GM21367 (cell line): ENCODE results near the gene GAPT.
A peak's percentile ranks its signal among the peaks of the same experiment; 100 is the strongest.
"Not testable (repeated sequence)": the region's sequence is repeated elsewhere in the genome, so short reads cannot be mapped to it uniquely, and the experiment has no call there.

Experiments
- ATAC-seq: cut with Tn5 transposase; IDR thresholded peaks from one replicate; pipeline ENCODE4 v1.9.1; 2021; ENCODE audit not compliant: unreplicated experiment

The GAPT gene

DNA sequence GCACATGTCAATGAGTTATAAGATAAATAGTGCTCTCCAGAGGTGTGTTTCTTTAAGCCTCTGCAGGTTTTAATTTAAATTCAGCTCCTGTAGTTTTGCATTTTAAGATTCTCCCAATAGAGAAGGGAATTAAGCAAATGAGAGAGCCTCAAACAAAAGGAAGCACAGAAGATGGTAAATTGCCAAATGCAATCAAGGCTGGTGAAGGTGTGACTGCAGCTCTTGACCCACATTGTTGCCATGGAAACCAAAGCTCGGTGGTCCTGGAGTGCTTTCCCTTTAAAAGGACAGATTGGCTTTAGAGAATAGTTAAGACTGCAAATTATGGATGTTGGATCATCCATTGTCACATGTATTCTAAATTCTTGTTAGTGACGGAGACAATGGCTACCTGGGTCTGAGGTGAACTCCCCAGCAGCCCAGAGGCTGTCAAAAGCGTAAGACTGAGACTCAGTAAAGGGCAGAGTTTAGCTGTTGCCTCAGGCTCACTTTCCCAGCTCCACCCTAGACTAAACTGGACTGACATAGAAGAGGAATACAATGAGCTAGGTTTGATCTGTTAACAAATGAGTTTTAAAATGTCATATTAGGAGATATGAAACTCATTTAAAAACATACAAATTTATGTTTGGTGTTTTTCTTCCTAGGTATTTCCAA, 12.3 kb downstream of the GAPT start:
- no peak for ATAC-seq

DNA sequence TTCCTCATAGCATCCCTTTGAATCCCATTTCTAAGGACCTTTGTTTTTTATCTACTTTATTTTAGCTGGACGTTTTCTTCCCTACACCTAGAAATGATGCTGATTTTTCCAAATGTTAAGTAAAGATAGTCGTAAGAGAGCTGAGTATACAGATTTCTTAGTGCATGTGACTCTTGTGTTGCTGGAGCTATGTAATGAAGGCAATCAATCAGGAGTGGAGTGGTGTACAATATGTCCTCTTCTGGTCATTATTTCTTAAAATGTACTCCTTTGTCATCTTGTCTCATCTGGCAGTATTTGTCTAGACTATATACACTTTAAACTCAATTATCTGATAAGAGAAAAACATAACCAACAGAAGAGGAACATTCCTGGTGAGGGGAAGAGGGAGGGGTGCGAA, 13.5 kb downstream of the GAPT start:
- no peak for ATAC-seq

DNA sequence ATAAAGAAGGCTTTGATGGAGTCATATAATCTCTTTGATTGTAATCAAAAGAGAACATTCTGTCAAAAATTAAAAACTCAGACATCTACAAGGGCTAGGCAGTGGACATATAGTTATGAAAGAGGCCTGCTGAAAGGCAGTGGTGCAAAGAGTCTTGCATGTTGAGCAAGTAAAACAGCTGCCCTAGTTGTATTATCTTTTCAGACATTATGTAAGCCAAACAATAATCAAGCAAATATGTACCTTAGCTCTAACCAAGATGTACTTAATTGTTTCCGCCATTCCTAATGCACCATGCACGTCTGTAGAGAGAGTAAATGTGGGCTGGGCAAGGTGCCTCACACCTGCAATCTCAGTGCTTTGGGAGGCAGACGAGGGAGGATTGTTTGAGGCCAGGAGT, 14.3 kb downstream of the GAPT start:
- ATAC-seq, result no peak

DNA sequence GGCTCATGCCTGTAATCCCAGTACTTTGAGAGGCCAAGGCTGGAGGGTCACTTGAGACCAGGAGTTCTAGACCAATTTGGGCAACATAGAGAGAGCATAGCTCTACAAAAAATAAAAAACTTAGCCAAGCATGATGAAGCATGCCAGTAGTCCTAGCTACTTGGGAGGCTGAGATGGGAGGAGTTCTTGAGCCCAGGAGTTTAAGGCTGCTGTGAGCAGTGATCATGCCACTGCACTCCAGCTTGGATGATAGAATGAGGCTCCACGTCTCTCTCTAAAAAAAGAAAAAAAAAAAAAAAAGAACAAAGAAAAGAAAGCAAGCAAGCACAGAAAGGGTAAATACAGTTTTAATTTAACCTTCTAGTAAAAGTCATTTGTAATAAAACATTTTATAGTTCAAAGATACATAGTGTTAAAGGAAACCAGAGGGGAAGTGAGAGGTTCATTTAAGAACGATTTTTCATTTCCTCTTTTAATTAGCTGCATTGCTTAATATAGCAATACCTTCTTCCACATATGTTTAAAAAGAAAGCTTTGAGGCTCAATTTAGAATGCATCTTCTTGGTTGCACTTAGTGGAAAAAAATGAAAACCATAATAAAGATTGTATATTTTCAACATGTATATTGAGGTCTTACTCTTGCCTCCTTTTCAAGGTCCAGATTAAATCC, 14.9 kb downstream of the GAPT start:
- peak; percentile 66 for ATAC-seq

DNA sequence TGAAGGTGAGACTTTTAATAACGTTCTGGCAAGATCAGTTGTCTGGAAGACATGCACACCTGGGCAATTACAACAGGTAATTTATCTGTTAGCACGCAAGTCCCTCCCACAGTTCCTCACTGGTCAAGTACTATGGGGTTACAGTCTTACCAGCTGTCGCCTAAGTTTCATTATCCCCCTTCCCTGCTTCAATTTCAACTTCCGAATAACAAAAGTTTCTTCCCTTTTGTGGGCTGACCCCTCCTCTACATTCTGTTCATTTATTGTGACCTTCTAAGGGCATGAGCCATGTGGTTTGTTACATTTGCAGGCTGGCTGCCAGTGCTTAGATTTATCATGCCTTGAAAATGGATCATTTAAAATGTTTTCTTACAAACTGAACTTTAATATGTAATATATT, 16.5 kb downstream of the GAPT start:
- no peak for ATAC-seq

DNA sequence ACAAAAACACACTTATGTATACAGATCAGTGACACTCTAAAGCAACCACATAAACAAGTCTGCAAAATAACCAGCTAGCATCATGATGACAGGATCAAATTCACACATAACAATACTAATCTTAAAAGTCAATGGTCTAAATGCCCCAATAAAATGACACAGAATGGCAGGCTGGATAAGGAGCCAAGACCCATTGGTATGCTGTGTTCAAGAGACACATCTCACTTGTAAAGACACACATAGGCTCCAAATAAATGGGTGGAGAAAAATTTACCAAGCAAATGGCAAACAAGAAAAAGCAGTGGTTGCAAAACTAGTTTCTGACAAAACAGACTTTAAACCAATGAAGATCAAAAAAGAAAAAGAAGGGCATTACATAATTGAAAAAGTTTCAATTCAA, 26.0 kb downstream of the GAPT start:
- no peak for ATAC-seq

DNA sequence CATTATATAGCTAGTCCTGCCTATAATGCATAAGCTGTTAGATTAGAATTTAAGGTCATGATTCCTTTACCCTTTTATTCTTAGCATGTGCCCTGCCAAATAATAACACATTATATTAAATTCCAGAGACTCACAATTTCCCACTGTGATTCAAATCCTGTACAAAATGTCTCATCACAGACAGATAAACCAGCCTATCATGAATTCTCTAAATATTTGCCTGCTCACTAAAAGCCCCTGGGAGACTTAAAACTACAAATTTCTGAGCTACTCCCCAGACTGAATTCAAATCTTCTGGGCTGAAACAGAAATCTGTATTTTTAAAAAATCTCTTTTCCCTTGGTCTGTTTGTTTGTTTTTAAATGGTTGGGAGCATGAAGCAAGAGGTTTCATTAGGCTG, 32.7 kb downstream of the GAPT start:
- no peak for ATAC-seq

DNA sequence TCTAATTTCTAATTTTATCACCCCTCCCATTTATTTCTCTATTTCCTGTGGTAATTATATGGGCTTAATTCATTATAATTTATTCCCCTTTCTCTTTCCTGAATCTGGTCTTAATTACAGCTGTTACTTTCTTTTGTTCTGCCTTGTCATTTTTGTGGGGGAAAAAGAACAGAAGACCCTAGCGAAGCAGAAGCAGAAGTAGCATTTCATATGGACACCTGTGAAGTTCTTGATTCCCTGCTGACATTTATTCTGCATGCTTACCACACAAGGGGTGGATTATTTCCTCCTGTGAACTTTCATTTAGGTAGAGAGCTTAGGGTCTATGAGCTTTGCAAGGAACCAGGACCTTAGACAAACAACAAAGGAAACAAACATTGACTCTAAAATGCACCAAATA, 33.3 kb downstream of the GAPT start:
- no peak for ATAC-seq

DNA sequence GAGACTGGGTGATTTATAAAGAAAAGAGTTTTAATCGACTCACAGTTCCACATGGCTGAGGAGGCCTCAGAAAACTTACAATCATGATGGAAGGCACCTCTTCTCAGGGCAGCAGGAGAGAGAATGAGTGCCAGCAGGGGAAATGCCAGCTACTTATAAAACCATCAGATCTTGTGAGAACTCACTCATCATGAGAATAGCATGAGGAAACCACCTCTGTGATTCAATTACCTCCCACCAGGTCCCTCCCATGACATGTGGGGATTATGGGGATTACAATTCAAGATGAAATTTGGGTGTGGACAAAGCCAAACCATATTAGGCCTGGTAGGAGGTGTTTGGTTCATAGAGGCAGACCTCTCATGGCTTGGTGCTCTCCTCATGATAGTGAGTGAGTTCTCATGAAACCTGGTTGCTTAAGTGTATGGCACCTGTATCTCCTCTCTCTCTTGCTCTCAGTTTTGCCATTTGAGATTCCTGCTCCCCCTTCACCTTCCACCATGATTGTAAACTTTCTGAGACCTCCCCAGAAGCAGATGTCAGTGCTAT, 39.8 kb downstream of the GAPT start:
- no peak for ATAC-seq

DNA sequence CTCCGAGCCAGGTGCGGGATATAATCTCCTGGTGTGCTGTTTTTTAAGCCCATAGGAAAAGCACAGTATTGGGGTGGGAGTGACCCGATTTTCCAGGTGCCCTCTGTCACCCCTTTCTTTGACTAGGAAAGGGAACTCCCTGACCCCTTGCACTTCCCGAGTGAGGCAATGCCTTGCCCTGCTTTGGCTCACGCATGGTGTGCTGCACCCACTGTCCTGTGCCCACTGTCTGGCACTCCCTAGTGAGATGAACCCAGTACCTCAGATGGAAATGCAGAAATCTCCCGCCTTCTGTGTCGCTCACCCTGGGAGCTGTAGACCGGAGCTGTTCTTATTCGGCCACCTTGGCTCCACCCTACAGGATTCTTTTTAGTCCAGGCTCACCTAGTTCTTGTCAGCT, 50.7 kb downstream of the GAPT start:
- ATAC-seq, result not testable (repeated sequence)

DNA sequence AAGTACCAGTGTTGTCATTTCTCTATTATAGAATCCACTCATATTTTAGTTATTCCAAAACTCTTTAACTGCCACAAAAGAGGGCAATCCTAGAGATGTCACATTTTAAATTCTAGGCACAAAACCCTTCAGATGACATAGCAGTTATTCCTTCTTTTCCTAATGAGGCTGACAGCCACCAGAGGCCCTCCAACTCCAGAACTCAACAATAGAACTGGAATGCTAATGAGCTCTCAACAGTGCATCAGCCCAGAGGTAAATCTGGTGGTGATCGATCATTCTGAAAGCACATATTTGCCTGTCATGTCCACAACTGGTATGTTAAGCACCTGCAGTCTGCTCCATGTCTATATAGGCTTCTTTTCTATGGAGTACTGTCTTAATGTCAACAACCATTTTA, 51.5 kb downstream of the GAPT start:
- no peak for ATAC-seq

DNA sequence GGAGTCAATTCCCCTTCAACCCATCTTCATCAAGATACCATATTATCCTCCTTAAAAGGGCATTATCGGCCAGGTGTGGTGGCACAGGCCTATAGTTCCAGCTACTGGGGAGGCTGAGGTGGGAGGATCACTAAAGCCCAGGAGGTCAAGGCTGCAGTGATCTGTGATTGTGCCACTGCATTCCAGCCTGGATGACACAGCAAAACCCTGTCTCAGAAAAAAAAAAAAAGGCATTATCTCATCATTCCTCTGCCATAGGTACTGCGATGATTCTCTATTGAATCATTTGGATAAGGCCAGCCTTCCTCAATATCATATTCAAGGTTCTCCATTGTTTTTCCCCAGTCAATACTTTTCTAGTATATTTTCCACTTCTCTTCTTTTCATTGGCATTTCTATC, 52.5 kb downstream of the GAPT start:
- no peak for ATAC-seq

DNA sequence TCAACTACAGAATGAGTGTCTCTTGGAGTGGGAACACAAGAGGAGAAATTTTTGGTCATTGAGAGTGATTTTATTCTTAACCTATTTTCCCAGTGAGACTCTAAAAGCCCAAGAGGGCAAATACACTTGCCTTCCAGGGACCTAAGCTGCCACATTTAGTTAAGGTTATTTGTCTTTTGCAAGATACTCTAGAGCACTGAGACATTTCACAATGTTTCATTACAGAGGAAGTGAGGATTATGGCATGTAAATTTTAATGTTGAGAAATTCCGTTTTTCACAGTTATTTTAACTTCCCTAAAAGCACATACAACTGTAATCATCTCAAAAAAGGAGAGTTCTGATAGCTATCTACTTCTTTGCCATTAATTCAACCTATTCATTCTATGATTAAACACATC, 53.0 kb downstream of the GAPT start:
- ATAC-seq, result no peak

DNA sequence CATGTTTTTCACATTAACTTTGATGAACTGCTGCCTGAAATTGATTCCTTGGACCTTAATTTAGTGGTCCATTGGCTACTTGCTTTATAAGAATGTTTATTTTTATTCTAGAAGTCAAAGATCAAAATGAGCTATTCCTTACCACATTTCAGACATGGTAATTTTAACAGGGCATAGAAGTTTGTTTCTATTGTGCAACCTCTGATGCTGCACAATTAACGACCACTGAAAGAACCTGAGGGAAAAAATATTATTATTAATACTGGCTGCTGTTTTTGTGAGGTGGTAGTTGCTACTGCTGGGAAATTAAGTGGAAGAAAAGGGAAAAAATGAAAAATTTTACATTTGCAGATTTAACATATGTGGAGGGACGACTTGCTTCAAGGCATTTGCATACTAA, 53.7 kb downstream of the GAPT start:
- no peak for ATAC-seq

DNA sequence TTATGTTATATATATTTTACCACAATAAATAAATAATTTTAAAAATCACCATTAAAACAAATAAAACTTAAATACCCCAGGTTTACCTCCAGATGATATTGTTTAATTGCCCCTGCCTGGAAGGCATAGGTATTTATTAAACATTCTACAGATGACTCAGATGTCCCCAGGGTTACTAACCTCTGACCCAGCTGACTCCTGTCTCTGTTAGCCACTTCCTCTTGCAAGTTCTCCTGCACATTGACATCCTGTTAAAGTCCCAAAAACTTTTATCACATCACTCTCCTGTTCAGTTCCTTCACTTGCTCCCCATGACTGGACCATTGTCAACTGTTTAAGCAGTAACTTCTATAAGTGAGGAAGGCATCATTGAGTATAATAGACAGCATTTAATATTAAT, 54.7 kb downstream of the GAPT start:
- ATAC-seq, result peak; percentile 93
